Measurements from ENCODE around the gene AK8.
A peak's percentile ranks its signal among the peaks of the same experiment; 100 is the strongest.

Gene AK8

DNA sequence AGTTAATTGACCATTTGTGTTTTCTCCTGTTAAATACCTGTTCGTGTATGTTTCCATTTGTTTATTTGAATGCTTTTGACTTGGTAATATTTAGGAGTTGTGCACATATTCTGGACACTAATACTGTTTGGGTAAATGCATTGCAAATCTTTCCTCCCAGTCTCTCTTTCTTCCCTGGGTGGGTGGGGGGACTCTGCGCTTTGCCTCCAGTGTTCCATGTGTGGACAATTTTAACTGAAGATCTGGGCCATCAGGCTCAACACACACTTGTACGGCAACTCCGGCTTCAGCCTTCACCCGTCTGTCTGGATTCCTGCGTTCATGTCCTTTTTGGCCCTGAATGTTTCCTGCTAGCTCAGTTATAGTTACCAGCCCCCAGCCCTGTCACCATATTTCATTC is 167.8 kb downstream of the AK8 start:
- DNase-seq, result no peak

DNA sequence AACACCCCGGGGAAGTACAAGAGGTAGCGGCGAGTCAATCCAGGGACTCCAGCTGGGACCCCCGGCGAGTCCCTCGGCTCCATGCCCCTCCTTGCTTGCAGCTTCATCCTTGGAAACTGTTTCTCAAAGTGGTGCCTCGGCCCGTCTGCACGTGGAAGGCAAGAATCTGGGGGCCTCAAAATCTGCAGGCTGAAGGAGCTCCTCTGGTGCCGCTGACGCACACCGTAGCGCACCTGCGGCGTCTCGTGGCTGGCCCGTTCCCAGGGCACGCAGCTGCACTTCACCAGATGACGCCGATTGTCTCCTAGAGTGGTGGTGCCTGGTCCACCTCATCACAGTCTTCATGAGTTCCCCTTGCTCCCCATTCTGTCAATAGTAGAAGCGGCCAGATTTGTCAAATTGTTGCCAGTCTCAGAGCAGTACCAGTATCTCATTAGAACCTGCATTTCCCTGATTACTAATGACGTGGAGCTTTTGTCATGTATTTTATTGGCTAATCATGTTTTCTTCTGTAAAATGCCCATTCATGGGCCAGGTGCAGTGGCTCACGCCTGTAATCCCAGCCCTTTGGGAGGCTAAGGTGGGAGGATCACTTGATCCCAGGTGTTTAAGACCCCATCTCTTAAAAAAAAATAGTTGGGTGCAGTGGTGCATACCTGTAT is 169.2 kb downstream of the AK8 start:
- no peak for DNase-seq

DNA sequence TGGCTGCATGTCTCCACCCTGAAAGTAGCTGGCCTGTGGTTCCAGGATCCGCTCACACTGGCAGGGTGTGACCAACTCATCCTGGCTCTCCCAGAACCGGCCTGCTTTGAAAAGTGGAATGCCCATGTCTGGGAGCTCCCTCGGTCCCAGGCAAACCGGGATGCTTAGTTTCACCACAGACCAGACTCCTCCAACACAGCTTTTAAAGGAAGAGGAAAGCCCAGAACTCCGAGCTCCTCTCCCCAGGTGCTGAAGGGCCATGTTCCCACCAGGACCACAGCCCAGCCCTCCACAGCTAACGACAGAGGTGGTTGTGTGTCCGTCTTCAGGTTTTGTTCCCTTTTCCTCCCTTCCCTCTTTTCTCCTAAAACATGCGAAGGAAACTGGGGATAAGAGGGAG is 169.8 kb downstream of the AK8 start:
- no peak for DNase-seq

DNA sequence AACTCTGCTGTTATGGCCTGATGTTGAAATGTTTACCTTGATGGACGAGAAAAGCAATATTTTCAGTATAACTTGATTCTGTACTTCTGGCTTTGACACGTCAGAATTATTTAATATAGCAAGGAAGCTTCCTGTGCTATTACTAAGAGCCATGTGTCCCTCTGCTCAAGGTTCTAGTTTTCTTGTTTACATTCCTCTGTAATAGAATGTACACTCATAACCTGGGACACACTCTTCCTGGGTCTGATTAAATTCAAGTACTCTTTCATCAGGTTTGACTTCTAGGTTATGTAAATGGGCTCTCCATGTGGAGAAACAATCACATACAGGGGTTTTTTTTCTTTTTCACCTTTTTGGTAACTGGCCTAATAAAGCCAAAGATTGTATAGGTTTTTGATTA is 174.7 kb downstream of the AK8 start:
- DNase-seq, result no peak

DNA sequence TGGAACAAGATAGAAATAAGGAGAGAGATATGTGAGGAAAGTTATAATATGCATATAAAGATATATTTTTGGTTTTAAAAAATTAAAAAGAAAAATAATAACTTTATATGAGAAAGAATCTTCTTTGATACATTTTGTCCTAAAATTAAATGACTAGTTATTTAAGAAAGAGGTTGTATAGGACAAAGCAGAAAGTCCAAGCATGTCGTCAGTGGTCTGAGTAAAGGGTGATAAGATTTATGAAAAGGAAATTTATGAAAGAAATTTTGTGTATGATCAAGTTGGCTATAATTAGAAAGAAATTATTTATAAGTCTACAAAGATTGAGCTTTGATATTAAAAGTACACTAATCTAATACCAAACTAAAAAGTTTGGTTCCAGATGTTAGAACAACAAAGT is 175.8 kb downstream of the AK8 start:
- no peak for DNase-seq

DNA sequence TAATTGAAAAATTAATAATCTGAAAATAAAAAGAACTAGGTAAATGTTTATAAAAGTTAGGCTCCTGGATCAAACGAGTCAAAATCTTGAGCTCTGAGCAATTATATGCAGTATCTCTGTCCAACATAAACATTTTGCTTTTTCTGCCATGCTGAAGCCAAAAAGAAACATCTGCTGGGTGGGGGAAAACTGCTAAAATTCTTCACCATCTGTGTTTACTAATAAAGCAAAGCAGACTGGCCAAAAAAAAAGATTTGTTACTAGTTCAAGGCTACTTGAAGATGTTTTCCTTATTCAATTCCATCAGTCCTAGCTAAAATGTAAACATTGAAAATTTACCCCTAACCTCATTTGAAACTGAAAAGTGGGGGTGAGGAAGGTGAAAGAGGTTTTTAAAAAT is 178.1 kb downstream of the AK8 start:
- DNase-seq, result no peak

DNA sequence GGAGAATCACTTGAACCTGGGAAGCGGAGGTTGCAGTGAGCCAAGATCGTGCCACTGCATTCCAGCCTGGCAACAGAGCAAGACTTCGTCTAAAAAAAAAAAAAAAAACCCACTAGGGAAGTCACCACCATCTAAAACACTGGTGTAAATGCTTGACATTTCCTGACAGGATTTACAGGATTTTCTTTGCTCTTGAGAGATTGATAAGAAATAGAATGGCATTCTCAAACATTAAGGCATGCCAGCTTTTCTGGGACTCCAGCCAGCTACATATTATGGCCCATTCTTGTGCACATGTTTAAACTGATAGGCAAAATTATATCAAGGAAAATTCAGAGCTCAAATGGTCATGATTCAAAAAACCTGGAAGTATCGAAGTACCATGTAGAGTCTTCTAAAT is 179.1 kb downstream of the AK8 start:
- peak; percentile 2 for DNase-seq

DNA sequence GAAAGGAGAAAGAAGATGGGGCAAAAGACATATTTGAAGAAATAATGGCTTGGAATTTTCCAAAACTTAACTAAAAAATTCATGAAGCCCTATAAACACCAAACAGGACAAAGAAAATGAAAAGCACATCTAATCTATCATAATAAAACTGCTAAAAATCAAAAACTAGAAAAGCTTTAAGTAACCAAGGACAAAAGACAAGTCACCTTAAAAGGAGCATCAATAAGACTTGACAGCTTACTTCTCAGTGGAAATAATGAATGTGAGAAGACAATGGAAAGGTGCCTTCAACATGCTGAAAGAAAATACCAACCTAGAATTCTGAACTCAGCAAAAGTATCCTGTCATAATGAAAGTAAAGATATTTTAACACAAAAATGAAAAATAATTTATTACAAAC is 180.9 kb downstream of the AK8 start:
- DNase-seq, result no peak

DNA sequence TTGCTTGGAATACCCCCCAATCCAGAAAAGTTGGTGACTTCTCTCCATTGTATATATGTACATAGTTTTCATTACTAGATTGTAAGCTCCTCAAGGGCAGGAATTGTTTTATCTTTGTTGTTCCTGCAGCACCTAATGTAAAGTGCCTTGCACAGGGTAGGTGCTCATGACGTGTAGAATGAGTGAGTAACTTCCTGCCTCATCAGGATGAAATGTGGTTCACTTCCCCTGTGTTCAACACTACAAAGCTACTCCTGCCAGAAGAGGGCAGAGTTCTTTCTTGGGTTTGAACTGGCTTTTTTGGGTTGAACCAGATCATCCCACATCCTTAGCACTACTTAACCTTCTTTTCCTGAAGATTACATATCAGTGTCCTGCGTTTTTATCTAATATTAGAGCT is 183.9 kb downstream of the AK8 start:
- peak; percentile 6 for DNase-seq

DNA sequence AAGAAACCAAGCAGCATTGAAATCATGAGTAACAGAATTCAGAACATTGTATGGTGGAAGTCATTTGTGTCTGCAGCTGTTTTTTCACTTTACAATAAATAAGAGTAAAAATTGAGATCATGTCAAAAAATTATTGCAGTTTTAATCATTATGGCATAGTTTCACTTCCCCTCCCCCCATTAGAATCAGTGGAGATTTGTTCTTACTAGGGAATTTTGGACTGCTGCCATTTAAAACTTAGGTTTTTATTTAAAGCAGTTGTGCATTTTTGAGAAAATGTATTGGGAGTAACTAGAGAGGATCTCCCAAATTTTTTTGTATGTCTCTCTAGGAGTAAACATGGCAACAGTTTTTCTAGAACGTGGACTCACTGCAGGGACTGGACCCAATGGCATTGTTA is 187.4 kb downstream of the AK8 start:
- peak; percentile 17 for DNase-seq

DNA sequence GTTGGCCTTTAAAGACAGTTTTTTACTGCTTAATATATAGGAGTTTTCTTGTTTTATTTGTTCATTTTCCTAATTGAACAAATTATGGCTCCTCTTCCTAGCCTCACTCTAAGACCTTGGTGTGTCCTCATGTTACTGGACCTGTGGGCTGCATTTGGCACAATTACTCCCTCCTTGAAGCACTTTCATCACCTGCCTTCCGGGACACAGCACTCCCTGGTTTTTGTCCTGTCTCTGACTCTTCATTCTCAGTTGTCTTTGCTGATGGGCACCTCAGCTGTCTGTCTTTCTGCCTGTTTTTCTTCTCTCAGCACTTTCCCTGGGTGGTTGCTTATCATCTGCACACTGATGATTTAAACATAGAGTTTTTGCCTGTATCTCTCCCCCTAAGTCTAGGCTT is 194.2 kb downstream of the AK8 start:
- DNase-seq, result no peak

DNA sequence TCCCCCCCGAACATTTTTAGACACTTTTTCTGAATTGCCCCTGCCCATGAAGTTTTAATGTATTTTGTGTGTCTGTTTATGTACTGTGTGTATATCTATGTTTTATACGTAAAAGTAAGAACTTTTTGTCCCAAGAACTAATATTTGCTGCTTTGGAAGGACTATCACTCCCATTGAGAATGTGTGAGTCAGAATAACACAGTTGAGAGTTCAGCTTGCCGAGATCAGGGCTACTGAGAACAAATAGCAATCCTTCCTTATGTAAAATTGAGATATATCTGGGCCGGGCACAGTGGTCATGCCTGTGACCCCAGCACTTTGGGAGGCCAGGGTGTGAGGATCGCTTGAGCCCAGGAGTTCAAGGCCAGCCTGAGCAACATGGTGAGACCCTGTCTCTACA is 196.5 kb downstream of the AK8 start:
- no peak for DNase-seq

DNA sequence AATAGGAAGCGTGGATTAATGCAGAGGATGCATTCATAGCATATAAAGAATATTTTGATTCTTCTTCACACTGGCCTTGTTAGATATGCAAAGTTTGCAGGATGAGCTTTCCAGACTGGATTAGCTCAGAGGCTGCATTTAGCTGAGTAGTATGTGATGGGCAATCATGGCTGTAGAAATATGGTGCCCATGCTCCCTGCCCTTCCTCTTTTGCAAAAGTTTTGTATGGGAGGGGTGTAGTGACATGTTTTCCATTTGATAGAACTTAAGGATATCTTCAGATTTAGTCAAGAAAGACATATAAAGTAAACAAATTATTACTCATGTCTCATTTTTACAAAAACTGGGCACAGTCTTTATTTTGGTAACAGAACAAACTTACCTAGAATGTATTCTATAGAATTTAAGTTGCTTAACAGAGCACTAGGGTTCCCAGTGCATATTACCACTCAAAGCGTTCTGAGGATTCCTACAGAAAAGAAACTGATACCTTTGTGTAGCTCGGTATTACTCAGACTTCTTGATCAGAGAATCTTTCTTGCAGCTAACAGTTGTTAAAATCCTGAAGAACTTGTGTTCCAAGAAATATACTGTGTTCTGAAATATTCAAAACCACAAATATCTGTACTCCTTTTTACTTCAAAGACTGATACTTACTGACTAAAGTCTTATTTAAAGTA is 198.0 kb downstream of the AK8 start:
- no peak for DNase-seq

DNA sequence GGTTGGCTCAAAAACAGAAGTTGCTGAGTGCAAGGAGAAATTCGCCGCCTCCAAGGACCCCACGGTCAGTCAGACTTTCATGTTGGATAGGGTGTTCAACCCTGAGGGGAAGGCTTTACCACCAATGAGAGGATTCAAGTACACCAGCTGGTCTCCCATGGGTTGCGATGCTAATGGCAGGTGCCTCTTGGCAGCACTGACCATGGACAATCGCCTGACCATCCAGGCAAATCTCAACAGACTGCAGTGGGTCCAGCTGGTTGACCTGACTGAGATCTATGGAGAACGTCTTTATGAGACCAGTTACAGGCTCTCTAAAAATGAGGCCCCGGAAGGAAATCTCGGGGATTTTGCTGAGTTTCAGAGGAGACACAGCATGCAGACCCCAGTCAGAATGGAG is 200.1 kb downstream of the AK8 start:
- no peak for DNase-seq
